Transverse colon (tissue), 3 donors: ENCODE data around the gene WWOX.

ENCODE experiments used
- CTCF ChIP-seq, 5 experiments: fragments of 200-600 bp in 3 of 5; fragments of 450-650 bp in 2 of 5; sonication (generic) in 3 of 5; IDR thresholded peaks; 1 replicate in 2 of 5; 2 replicates in 3 of 5; pipeline ENCODE4 v1.5.1; 2016 to 2017; ENCODE audit warnings: antibody characterized with exemption in 5 of 5, inconsistent platforms in 3 of 5, mild to moderate bottlenecking in 2 of 5, moderate library complexity in 1 of 5
- EP300 ChIP-seq: sonication (generic); formaldehyde crosslinking; IDR thresholded peaks from one replicate; pipeline ENCODE4 v1.6.1; 2017; ENCODE audit warnings: antibody characterized with exemption, low read depth
- POLR2A ChIP-seq: fragments of 450-650 bp; IDR thresholded peaks from one replicate; pipeline ENCODE4 v1.6.1; 2016; ENCODE audit warnings: antibody characterized with exemption, mild to moderate bottlenecking, moderate library complexity

DNA sequence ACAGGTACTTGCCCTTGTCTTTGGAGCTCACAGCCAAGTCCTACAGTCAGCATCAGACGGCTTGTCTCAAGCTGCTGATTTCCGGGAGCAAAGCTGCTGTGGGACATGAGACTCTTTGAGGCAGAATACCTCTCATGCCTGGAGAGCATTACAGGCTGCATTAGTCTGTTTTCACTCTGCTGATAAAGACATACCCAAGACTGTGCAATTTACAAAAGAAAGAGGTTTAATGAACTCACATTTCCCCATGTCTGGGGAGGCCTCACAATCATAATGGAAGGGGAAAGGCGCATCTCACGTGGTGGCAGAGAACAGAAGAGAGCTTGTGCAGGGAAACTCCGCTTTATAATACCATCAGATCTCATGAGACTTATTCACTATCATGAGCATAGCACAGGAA, 661.2 kb downstream of the WWOX start:
- no peak for TF ChIP-seq CTCF (IDR thresholded peaks at IDR 0.05)
- TF ChIP-seq EP300: no peak
- TF ChIP-seq POLR2A: no peak
